HG02798 (cell line): ENCODE results near the gene SETDB2.

ENCODE experiments used
- ATAC-seq: cut with Tn5 transposase; IDR thresholded peaks from one replicate; pipeline ENCODE4 v1.9.1; 2021; ENCODE audit warnings: mild to moderate bottlenecking; ENCODE audit not compliant: unreplicated experiment, poor library complexity

The SETDB2 gene

DNA sequence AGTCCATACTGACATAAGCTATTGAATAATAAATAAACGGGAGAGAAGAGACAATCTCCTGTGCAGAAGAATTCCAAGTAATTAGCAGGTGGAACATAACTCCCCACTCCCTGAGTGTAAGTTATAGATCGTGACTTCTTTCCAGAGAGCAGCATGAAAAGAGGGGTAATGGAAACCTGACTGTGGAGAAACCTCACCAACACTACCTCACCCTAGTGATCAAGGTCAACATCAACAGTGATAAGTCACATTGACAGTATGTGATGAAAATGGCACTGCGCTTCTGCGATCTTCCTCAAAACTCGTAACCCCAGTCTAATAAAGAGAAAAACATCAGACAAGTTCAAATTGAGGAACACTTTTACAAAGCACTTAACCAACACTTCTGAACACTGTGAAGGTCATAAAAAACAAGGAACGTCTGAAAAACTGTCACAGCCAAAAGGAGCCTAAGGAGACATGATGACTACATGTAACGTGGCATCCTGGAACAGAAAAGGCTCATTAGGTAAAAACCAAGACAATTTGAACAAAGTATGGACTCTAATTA lies 20.0 kb upstream of the SETDB2 start:
- no peak for ATAC-seq

DNA sequence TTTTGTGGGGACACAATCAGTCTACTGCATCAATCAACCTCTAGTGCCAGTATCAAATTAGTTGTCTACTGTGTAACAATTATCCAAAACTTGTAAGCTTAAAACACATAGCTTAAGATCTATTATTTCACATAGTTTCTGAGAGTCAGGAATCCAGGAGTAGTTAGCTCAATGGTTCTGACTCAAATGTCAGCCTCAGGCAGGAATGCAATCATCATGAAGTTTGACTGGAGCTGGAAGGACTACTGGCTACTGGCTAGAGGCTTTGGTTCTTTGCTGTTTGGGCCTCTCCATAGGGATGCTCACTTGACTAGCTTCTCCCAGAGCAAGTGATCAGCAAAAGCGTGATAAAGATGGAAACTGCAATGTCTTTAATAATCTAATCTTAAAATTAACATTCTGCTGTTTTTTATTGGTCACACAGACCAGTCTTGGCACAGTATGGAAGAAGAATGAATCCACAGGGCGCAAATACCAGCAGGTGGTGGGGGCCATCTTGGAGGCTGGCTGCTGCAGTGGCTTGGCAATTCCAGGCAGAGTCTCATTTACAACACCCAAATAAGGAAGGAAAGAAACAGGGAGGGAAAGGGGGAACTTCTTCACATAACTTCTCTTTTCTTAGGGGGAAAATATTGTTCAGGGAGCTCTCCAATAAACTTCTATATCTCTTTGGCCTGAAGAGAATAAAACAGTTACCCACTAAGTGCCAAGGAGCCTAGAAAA lies 15.9 kb upstream of the SETDB2 start:
- no peak for ATAC-seq

DNA sequence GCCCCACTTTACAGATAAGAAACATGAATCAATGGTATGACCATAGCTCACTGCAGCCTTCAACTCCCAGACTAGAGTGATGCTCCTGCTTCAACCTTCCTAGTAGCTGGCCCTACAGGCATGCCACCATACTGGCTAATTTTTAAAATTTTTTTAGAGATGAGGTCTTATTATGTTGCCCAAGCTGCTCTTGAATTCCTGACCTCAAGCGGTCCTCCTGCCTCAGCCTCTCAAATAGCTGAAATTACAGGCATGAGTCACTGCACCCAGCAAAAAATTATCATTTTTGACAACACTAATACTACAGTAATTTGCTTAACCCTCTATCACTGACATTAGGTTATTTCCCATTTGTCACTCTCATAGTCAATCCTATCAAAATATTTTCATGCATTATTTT lies 15.0 kb upstream of the SETDB2 start:
- ATAC-seq: no peak

DNA sequence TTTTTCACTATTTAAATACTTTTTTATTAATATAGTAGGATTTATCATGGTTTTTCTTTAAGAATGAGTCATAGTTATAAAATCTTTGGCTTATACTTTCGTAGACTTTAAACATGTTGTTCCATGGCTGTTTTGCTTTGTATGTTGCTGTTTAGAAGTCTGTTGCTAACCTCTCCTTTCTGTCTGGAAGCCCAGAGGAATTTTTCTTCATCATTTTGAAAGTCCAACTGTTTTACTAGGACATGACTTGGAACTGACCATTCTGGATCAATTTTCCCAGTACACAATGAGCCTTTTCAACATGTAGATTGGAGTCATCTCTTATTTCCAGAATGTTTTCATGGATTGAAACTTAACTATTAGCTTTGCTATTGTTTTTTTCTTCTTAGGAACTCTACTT lies 8.1 kb upstream of the SETDB2 start:
- ATAC-seq: no peak

DNA sequence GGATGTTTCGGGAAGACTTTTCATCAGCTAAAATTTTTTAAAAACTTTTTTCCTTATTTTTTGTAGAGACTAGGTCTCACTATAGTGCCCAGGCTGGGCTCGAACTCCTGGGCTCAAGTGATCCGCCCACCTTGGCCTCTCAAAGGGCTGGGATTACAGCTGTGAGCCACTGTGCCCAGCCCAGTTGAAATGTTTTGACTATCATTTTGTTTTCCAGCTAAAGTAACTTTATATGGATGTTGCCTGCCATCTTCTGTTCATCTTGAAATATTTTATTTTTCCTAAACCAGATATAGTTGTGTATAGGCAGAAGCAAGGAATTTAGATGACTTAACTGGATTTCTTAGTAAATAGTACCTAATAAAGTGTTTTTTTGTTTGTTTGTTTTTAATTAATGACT lies 7.2 kb upstream of the SETDB2 start:
- no peak for ATAC-seq

DNA sequence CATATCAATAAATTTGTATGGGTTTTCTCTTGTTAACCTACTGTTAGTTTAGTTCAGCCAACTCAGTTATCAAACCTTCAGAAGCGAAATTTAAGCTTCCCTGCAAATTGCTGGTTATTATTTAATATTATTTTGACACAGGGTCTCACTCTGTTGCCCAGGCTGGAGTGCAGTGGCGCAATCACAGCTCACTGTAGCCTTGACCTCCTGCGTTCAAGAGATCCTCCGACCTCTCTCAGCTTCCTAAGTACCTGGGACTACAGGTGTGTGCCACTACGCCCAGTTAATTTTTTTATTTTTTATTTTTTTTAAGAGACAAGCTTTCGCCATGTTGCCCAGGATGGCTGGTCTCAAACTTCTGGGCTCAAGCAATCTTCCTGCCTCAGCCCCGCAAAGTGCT lies 6.4 kb upstream of the SETDB2 start:
- ATAC-seq: no peak

DNA sequence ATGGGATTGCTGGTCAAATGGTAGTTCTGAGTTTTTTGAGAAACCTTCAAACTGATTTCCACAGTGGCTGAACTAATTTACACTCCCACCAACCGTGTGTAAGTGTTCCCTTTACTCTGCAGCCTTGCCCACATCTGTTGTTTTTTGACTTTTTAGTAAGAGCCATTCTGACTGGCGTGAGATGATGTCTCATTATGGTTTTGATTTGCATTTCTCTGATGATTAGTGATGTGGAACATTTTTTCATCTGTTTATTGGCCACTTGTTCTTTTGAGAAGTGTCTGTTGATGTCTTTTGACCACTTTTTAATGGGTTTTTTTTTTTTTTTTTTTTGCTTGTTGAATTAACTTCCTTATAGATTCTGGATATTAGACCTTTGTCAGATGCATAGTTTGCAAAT lies 4.5 kb upstream of the SETDB2 start:
- no peak for ATAC-seq

DNA sequence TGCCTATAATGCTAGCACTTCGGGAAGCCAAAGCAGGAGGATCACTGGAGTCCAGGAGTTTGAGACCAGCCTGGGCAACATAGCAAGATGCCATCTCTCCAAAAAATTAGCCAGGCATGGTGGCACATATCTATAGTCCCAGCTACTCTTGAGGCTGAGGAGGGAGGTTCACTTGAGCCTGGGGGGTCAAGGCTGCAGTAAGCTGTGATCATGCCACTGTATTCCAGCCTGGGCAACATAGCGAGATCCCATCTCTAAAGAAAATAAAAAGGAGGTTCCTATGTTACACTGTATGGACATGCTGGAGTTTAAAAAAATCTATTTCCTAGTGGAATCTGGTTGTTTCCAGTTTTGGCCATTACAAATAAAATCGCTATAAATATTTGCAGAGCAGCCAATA lies 2.8 kb upstream of the SETDB2 start:
- ATAC-seq: no peak

DNA sequence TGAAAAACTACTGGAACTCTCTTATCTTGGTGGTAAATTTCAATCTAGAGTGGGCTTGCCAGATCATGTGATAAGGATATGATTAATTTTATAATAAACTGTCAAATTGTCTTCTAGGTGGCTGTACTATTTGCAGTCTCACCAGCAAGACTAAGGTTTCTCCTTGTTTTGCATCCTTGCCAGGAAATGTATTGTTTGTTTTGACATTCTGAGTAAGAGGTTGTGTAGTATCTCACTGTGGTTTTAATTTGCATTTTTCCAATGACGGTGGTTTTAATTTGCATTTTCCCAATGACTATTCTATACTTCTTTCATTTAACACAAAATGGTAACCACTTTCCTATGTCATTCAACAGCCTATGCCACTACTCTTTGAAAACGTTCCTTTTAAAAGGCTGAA lies 2.2 kb upstream of the SETDB2 start:
- ATAC-seq: no peak

DNA sequence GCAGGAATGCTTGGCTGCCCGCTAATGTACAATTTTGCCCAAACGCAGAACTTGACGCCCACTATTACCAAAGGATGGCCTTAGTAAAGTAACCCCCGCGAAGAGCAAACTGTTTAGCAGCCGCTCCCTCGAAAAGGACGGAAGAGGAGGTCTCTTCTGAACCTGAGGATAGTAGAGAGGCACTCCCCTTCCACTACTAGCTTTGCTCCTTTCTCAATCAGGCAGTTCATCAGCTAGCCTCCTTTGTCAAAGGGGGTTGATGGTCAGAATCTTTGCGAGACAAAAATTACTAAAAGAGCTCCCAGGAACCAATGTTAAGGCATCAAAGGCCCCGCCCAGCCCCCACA lies 744 bp upstream of the SETDB2 start:
- ATAC-seq: no peak

DNA sequence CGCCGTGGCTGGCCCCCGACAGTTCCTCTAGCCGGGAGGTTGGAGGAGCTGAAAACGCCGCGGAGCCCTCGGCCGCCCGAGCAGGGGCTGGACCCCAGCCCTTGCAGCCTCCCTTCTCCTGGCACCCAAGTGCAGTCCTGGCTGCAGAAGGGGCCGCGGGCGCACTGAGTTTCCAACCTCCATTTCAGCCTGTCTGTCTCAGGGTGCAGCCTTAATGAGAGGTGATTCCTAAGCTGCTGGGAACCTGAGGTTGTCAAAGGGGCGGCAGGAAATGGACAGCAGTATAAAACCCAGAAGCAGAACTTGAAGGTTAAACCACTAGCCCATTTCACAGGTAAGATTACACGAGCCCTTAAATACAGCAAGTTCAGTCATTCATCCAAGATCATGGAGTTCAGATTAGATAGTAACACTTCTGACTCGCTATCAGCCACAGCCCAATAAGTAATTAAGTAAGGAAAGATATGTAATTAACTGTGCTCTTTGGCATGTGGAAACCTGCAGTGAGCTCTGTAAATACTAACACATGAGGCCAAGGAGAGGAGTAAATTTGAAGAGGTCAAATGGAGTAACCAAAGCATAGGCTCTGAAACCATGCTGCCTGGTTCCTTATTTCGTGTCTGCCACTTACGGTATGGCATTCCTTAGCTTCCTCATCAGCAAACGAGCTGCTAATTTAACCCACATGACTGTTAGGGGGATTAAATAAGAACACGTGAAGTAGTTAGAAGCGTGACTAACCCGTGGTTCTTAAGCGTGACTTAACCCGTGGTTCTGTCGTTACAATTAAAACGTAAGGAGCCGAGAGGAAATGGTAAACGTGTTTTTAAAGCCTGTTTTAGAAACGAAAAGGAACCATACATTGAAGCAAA lies 686 bp downstream of the SETDB2 start:
- no peak for ATAC-seq

DNA sequence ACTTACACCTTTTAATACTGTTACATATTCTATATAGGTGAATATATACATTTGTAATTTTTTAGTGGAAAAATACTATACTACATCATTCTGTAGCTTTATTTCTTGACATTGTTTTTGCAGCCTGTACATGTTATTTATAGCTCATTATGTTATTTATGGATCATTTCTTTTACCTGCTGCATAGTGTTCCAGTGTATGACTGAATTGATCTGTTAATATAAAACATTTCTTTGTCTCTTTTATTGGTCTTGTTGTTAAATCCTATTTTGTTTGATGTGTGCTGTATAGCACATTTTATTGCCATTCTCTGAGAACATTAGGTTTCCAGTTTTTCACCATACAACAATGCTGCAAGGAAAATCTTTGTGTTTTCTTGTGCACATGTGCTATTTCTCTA lies 2.4 kb downstream of the SETDB2 start:
- ATAC-seq: no peak

DNA sequence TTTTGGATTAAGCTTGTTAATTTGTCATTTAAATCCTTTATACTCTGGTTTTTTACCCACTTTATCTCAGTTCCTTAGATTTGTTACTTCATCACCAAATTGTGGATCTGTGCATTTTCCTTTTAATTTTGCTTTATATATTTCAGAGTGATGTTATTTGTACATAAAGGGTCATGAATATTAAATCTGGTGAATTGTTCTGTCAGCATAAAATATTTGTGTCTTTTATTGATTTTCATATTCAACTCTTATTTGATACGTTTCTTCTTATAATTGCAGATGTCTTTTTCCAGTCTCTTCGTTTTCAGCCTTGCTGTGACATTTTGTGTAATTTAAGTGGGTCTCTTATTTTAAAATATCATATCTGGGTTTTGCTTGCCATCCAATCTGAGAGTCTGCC lies 4.7 kb downstream of the SETDB2 start:
- no peak for ATAC-seq

DNA sequence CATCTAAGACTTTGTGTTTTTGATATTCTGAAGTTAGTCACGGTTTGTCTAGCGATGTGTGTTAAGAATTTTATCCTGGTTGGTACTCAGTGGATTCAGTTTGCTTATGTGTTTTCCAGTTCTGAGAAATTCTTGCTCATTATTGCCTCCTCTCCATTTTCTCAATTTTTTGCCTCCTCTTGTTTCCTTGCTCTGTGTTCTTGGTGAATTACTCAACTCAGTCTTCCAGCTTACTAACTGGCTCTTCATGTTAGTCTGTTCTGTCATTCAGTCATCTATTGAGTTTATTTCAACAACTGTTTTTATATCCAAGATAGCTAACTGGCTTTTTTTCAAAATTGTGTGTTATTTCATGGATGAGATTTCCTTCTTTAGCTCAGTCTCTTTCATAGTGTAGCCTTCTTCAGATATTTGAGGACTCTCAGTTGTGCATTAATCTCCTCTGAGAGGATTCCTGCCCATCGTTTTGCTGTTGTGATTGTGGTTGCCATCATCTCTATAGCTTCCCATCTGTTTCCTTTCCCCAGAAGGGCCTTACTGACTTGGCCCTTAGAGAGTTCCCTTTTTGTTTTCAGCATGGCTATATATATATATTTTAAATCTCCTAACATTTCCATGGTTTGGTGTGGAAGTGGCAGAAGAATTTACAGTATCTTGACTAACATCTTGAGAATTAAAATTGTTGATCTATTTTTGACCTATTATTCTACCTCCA lies 6.2 kb downstream of the SETDB2 start:
- no peak for ATAC-seq

DNA sequence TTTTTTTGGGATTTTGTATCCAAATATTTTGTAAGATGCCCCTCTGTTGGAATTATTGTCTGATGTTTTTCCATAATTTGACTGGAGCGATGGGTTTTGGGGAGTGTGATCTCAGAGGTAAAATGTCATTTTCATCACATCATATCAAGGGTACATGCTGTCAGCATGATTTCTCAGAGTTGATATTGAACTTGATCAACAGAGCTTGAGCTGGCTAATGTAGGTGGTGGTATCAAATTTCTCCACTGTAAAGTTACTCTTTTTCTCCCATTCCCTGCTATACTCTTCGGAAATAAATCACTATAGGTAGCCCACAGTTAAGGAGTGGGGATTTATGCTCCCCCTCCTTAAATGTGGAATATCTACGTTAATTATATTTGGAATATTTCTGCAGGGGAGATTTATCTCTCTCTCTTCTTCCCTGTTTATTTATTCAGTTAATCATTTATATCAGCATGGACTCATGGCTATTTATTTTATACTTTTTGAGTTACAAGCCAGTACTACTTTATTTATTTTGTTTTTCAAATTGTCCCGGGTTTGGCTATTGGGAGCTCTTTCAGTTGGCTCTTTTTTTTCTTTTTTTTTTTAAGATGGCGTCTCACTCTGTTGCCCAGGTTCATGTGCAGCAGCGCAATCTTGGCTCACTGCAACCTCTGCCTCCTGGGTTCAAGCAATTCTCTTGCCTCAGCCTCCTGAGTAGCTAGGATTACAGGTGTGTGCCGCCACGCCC lies 8.8 kb downstream of the SETDB2 start:
- no peak for ATAC-seq

DNA sequence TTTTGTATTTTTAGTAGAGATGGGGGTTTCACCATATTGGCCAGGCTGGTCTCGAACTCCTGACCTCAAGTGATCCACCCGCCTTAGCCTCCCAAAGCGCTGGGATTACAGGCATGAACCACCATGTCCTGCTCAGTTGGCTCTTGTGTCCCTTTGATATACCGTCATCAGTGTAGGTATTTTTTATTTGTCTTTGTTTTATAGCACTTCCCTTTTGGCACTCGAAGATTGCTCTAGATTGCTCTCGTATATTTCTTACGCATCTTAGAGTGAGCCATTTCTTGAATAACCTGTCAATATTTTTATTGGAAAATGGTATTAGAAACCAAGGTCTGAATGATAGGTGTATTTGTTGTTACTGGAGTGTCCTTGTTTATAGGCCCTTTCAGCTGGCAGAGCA lies 9.4 kb downstream of the SETDB2 start:
- no peak for ATAC-seq

DNA sequence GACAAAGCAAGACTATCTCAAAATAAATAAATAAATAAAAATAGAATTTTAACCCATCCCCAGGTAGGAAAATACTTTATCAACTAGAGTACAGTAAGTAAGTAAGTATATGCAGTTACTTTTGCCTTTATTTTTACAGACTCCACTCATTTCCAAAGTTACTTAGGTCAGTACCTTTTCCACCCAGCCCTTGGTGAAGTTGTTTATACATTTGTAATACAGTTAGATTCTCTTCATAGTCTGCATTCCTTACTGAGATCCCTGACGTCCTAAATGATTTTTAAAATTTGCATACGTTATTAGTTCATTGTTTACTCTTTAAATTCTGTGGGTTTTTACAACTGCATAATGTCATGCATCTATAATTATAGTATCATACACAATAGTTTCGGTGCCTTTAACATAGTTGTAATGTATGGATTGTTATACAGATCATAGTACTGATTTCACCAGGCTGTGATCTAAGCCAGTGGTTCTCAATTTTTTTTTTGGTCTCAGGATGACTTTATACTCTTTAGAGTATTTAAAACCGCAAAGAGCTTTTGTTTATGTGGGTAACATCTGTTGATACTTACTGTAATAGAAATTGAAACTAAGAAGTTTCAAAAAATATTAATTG lies 10.4 kb downstream of the SETDB2 start:
- ATAC-seq: peak; percentile 91

DNA sequence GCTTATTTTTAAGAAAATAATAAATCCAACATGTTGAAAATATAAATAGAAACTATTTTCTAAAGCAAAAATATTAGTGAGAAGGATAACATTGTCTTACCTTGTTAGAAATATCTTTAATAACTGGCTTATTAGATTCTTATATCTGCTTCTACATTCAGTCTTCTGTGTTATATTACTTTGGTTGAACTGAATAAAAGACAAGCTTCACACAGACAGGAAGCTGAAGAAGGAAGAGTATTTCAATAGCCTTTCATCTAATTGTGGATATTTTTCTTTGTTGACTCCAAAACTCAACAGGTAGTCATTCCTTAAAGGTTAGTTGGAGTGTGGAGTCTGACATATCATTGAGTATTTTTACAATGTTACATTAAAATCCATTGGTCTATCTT lies 10.9 kb downstream of the SETDB2 start:
- ATAC-seq: no peak

DNA sequence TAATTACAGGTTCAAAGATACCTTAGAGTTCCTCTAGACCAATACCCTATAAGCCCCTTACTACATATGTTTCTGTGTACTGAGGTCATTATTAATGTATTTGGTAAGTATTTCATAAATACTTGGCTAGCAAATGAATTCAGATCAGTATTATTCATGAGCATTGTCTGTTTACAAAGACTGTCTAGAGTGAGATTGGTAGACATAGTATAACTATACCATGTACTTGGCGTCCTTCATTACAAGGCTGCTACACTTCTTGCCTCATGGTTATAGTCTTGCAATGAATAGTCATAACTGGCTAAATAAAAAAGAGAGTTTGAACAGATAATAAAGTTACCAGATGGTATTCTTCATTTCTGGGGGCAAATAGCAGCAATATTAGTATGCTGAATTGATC lies 12.1 kb downstream of the SETDB2 start:
- no peak for ATAC-seq

DNA sequence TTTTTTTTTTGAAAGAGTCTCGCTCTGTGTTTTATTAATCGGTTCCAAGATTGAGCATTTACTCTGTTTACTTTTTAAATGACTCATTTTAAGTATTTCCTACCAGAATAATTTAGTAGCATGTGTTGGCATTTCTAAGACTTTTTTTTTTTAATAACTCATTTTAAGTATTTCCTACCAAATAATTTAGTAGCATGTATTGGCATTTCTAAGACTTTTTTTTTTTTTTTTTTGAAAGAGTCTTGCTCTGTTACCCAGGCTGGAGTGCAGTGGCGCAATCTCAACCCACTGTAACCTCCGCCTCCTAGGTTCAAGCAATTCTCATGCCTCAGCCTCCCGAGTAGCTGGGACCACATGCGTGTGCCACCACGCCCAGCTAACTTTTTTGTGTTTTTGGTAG lies 13.1 kb downstream of the SETDB2 start:
- no peak for ATAC-seq
